ENCODE measurements around the gene HADHA.
A peak's percentile ranks its signal among the peaks of the same experiment; 100 is the strongest.

The HADHA gene

DNA sequence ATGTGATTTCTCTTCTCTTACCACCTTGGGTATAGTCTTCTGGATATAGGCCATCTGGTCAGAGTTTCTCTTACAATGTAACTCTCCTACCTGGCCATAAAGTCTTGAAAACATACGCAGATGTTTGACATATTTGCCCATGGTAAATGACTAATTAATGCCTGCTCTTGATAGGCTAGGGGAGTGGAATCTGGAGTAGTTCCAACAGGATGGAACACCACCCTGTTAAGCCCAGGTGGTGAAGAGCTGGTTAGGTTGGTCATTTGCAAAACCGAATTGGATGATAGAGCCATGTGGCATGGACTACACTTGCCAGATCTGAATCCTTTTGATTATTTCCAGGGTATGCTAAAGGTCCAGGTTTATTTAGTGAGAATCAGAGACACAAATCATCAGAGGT is 36.8 kb upstream of the HADHA start:
- TF ChIP-seq, protein P1, sequence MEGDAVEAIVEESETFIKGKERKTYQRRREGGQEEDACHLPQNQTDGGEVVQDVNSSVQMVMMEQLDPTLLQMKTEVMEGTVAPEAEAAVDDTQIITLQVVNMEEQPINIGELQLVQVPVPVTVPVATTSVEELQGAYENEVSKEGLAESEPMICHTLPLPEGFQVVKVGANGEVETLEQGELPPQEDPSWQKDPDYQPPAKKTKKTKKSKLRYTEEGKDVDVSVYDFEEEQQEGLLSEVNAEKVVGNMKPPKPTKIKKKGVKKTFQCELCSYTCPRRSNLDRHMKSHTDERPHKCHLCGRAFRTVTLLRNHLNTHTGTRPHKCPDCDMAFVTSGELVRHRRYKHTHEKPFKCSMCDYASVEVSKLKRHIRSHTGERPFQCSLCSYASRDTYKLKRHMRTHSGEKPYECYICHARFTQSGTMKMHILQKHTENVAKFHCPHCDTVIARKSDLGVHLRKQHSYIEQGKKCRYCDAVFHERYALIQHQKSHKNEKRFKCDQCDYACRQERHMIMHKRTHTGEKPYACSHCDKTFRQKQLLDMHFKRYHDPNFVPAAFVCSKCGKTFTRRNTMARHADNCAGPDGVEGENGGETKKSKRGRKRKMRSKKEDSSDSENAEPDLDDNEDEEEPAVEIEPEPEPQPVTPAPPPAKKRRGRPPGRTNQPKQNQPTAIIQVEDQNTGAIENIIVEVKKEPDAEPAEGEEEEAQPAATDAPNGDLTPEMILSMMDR (IDR thresholded peaks at IDR 0.05; ENCODE audit: control insufficient read depth, extremely low read depth, insufficient read depth): no peak
- no peak for DNase-seq (ENCODE audit: low read depth)
- no peak overlapping the region for H3K4me3 ChIP-seq (ENCODE audit: low read depth, low read length)

DNA sequence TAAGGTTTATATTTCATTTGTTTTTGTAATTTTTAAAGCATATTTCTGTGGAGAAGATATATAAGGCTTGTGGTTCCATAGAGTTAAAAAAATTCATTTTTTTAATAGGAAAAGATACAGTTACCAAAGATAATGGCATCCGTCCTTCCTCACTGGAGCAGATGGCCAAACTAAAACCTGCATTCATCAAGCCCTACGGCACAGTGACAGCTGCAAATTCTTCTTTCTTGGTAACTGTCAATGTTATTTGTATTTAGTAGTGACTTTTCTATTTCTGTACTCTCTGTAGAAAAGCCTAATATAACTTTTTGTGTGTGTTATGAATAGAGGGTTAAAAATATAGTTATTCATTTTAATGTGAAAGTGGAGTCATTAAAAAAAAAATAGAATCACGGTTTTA is 35.5 kb upstream of the HADHA start:
- TF ChIP-seq, protein P1 (IDR thresholded peaks at IDR 0.05; ENCODE audit: control insufficient read depth, extremely low read depth, insufficient read depth): no peak
- DNase-seq (ENCODE audit: low read depth): no peak
- no peak overlapping the region for H3K4me3 ChIP-seq (ENCODE audit: low read depth, low read length)

DNA sequence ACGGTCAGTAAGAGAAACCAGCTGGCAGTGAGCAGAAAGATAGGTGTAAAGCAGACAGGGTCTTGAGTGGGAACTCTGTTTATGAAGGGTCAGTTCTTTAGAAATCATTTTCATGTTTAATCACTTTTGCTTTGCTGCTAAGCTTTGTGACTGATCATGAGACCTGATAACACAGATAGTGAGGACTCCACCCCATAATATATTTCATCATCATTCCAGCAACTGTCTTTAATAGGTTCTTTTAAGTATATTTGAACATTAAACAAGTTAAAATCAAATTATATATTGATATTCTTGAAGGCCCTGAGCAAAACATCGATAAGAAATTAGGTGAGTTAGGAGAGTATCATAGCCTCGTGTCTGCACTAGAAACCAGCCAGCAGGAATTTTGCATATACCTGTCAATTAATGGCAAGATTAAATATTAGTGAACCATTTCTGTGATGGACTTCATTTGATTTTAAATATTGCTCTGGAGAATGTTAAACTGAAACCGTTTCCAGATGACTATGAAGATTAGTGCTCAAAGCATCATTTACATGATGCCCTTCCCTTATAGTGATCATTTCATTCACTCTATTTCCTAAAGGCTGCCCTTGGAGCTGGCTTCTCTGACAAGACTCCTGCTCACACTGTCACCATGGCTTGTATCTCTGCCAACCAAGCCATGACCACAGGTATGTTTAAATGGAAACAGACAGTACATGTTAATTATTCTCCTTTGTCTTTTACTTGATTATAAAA is 32.2 kb upstream of the HADHA start:
- DNase-seq (ENCODE audit: low read depth): no peak
- no peak overlapping the region for H3K4me3 ChIP-seq (ENCODE audit: low read depth, low read length)
- TF ChIP-seq, protein P1 (IDR thresholded peaks at IDR 0.05; ENCODE audit: control insufficient read depth, extremely low read depth, insufficient read depth): no peak

DNA sequence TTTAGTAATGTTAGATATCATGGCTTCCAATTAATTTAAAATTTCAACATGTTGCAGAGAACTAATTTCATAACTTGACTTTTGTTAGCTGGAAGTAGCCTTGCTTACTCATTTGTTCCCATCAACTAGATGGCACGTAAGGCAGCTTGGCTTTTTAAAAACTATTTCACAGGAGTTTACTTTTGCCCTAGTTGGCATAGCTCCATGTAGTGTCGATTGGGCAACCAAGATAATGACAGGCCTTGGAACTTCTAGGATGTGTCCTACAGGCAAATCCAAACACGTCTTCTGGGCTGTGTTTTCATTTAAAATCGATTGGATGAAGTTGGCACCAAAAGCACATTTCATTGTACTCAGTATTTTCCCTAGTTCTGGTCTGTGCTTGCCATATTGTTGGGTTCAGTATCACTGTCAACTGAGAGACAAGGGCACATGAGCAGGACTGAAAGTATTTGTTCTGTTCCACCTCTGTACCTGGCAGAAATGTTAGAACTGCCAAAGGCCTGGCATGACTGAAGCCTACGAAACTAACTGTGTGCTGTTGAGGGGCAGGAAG is 29.7 kb upstream of the HADHA start:
- H3K4me3 ChIP-seq (ENCODE audit: low read depth, low read length): no peak overlapping the region
- TF ChIP-seq, protein P1 (IDR thresholded peaks at IDR 0.05; ENCODE audit: control insufficient read depth, extremely low read depth, insufficient read depth): no peak
- DNase-seq (ENCODE audit: low read depth): peak; percentile 78

DNA sequence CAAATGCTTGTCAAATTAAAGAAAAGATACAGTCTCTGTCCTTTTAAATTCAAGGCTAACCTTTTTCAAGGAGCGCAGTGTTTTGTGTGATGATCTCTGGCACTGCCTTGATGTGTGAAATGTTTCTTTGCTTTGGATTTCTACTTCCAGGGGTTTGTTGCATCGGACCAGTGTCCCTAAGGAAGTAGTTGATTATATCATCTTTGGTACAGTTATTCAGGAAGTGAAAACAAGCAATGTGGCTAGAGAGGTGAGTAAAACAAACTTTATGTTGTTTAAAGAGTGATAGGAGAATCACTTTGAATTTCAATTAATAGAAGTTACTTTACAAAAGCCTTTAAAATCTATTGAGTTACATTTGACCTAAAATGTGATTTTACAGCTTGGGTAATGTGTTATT is 29.1 kb upstream of the HADHA start:
- DNase-seq (ENCODE audit: low read depth): no peak
- no peak overlapping the region for H3K4me3 ChIP-seq (ENCODE audit: low read depth, low read length)
- TF ChIP-seq, protein P1 (IDR thresholded peaks at IDR 0.05; ENCODE audit: control insufficient read depth, extremely low read depth, insufficient read depth): no peak

DNA sequence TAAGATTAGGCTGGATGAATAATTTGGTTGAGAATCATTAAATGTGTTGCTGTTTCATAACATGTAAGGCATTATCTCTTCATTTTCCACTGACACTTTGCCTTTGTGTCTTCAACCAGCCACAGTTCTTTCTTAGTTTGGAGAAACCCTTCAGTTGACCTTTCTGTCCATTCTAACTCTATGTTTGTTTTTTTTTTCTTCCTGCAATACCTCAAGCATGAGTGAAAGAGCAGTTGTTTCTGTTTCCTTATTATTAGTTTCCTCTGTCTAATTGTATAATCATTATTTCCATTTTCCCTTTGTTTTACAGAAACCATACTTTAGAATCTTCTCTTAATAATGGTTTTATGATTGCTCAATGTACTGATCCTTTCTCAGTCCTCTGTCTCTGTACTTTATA is 25.9 kb upstream of the HADHA start:
- no peak overlapping the region for H3K4me3 ChIP-seq (ENCODE audit: low read depth, low read length)
- TF ChIP-seq, protein P1 (IDR thresholded peaks at IDR 0.05; ENCODE audit: control insufficient read depth, extremely low read depth, insufficient read depth): no peak
- no peak for DNase-seq (ENCODE audit: low read depth)

All from LNCaP clone FGC (cell line).